Erythroblast (primary cell): ENCODE results near the gene FCAMR.

Experiments
- DNase-seq, 2 experiments: peaks; one replicate each; lab custom pipeline; 2025; lab: John Stamatoyannopoulos, UW
- GATA1 ChIP-seq: IDR thresholded peaks from 2 replicates; pipeline ENCODE4 v1.6.1; 2011; ENCODE audit warnings: low read depth, mild to moderate bottlenecking, control low read depth, low read length, moderate library complexity
- POLR2A ChIP-seq: IDR thresholded peaks from 2 replicates; pipeline ENCODE4 v1.6.1; 2011; ENCODE audit warnings: mild to moderate bottlenecking, low read length

Gene FCAMR

DNA sequence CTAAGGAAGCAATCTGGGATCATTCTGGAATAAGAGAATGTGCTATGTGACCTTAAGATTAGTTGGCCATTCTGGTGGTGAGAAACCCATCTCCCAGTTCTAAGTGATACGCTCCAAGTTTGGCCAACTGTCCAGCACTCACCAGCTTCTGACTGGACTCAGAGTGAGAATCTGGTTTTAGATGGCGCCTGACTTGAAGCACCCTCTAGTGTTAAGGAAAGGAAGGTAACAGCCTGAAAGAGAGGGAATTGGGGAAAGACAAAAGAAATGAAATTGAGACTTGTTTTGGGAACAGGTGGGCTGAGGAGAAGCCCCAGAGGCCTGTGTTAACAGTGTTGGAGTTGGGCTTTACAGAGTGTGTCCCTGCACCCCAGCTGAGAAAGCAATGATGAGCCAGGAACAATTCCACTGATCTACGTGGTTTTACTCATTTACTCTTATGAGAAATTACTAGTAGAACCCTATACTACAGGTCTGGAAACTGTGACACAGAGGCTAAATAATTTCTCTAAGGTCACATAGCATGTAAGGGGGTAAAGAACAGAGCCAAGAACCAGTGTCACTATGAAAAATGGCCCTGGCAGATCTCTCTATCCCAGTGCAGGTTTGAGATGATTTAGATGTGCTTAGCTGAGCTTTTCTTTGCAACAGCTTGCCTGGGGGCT lies 9.3 kb upstream of the FCAMR start:
- DNase-seq = peak in 1 of 2 experiments; percentile 14
- TF ChIP-seq POLR2A (no peak), GATA1 (no peak)

DNA sequence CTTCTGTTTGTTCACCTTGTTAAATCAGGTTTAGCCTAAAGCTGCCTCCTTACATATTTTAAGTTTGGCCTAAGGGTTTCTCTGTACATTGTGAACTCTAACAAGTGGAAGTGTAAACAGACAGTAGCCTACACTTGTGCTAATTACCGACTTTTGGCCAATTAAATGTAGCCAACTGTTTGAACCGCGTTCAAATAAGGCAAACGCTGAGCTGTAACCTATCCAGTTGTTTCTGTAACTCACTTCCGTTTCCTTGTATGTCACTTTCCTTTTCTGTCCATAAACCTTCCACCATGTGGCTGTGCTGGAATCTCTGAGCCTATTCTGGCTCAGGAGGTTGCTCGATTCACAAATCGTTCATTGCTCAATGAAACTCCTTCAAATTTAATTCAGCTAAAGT lies 8.0 kb upstream of the FCAMR start:
- TF ChIP-seq GATA1 = no peak
- no peak for TF ChIP-seq POLR2A
- DNase-seq = no peak

DNA sequence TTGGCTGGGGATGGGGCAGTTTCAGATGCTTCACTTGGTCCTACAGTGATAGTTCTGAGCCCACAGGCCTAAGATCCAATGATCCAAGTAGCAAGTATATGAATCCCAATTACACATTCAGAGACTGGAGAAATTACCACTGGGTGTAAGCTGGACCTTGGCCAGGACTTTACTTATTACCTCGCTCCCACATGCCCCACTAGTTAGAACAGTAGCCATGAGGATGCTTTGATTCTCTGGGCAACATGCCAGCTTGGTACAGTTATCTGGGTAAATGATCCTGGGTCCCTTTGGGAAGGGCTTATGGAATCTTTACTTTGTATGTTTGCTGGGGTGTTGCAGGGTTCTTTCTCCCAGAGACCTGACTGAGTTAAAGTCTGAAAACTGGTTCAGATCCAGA lies 5.0 kb upstream of the FCAMR start:
- peak in 1 of 2 experiments; percentile 6 for DNase-seq
- TF ChIP-seq POLR2A (no peak), GATA1 (no peak)

DNA sequence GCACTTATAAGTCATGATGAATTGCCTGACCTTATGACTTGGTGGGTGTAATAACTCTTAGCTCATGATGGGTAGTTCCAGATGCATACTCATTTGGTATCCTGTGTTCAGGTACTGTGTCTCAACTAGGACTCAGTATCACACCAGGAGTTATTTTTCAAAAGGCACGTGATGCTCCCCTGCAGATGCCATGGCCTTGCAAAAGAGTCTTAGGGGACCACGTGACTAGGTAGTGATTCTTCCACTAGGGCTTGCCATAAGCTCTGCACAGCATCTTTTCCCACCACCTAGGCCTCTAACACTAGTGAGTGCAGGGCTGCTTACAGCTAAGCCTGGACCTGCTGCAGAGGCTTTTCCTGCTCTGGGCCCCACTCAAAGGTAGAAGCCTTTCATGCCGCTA lies 3.9 kb upstream of the FCAMR start:
- TF ChIP-seq GATA1 = no peak
- no peak for TF ChIP-seq POLR2A
- no peak for DNase-seq

DNA sequence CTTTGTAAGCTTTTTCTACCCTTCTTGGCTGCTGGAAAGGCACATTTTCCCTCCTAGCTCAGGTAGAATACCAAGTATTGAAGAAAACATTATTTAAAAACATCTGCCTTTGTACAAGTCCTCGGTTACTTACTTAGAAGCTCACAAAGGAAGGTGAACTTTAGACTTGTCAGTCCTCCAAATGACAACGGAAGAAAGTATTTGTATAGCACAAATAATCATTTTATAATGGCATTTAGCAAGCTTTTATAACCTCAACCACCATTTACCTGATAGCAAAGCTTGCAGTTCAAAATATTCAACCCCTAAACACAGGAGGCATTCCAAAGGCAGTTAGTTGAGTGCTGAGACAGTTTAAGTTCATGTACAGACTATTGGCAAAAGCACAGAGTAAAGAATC lies 2.5 kb upstream of the FCAMR start:
- no peak for DNase-seq
- no peak for TF ChIP-seq GATA1
- no peak for TF ChIP-seq POLR2A

- no peak for DNase-seq
- TF ChIP-seq GATA1 = no peak
- no peak for TF ChIP-seq POLR2A
Measured at GRCh38 chr1:206971029-206971655, 882 bp upstream of the FCAMR start.

GRCh38 chr1:206969090-206969489 lies 1.2 kb downstream of the FCAMR start:
- TF ChIP-seq GATA1 (no peak), POLR2A (no peak)

GRCh38 chr1:206967096-206967849 lies 3.0 kb downstream of the FCAMR start:
- TF ChIP-seq GATA1 (no peak), POLR2A (no peak)
- no peak for DNase-seq

More at GRCh38 chr1:206969090-206969489, 1.2 kb downstream of the FCAMR start:
- no peak for DNase-seq

DNA sequence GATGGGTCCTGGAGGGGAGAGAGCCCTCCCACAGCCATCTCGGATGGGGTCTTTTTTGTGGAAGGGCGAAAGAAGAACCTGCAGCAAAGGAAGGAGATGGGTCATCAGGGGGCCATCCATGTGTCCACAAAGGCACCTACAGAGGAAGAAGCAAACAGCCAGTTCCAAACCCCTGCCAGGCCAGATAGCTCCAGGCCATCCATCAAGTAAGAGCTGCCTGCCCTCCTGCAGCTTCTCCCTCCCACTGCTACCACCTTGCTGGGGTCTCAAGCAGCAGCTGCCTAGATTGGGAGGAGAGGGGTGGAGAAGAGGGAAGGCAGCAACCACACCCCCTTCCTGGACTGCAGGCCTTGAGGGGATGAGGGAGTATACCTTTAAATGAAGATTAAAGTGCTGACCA lies 4.5 kb downstream of the FCAMR start:
- TF ChIP-seq GATA1 (no peak), POLR2A (no peak)
- DNase-seq = no peak

DNA sequence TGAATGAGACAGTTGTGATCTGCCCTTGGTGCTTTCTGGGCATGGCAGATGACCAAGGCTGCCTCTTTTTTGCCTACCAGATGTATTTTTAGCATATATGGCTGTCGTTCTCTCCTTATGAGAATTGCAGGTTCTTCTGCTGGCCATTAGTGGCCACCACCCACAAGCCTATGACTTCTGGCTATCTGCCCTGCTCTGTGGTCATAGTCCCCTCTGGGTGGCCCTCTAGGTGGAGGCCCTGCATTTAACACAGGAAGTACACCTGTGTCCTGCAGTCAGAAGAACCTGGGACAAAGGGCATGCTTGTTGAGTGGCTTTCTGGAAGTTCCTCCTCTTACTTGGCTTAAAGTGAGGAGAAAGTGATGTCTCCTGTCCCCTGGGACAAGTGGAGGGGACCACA lies 6.5 kb downstream of the FCAMR start:
- no peak for DNase-seq
- TF ChIP-seq GATA1 (no peak), POLR2A (no peak)

DNA sequence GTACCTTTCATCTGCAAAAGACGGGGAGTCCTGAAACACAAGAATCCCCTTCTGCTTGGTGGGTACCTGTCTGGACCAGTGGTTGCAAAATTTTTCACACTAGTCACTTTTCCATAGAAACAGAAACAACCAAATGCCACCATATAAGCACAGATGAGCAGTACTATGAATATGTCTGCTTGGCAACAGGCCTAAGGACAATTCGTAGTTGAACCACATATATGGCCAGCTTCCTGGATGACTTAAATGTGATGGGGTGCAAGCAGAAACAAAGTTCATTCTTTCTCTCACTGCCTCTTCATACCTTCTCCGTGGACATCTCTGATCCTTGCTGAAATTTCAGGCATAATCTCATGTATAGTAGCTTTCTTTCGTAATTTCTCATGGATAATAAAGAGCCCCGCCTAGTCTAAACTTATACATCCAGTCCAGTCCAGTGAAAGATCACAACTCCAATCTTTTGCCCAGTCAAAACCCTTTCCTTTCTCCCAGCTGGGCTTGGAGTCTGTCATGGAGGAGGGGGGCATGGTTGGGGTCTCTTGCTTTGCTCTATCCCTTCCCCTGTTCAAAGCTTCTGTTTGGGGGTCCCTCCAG lies 7.0 kb downstream of the FCAMR start:
- TF ChIP-seq POLR2A (no peak), GATA1 (no peak)

GRCh38 chr1:206962272-206962671 lies 8.0 kb downstream of the FCAMR start:
- DNase-seq = no peak
- TF ChIP-seq POLR2A (no peak), GATA1 (no peak)

More for the DNA sequence above, 7.0 kb downstream of the FCAMR start:
- no peak for DNase-seq

DNA sequence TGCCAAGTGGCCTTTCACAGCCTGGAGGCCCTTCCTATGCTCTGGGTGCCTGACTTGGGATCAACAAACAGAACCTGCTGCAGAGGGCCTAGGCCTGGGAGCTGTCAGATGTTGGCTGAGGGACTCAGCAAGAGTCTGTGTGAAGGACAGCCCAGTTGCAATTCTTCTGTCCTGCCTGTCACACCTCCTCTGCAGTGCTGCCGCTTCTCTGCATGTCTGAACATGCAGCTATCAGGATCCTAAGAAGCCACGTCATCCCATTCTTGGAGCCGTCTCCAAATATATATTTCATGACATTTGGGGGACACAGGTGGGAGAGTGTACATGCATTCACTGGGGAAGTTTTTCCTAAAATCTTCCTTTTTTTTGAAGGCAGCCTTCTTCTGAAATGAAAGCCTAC lies 8.6 kb downstream of the FCAMR start:
- DNase-seq = no peak
- no peak for TF ChIP-seq POLR2A
- TF ChIP-seq GATA1 = no peak

DNA sequence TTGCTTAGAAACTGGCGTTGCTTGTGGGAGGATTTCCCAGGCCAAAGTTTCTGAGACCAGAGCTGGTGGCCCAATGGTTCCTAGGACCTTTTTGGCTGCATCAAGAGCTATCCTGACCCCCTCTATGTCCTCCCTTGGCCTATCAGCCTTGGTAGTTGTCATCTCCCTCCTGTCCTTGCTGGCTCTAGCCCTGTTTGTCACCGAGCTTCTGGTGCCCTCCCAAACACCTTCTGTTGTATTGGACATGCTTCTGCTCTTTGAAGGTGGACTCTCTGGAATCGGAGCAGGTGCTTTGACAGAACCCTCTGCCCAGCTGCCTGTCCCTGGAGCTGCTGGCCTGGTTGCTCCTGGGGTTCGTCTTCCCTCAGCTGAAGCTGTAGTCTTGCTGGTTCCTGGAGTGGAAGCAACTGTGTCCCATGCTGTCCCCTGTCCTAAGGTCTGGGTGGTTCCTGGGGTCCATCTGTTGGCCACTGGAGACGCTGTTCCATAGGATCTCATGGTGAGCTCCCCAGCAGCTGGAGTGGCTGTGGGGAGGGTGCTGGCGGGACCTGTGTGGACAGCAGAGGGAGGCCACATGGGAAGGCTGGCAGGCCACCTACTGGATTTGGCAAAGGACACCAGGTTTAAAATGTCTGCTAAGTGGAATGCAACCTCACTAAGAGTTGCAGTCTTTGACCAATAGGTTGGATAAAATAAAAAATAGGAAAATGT lies 9.4 kb downstream of the FCAMR start:
- TF ChIP-seq POLR2A (no peak), GATA1 (no peak)
- DNase-seq = no peak
